ENCODE results near the gene GZMB.

The GZMB gene

DNA sequence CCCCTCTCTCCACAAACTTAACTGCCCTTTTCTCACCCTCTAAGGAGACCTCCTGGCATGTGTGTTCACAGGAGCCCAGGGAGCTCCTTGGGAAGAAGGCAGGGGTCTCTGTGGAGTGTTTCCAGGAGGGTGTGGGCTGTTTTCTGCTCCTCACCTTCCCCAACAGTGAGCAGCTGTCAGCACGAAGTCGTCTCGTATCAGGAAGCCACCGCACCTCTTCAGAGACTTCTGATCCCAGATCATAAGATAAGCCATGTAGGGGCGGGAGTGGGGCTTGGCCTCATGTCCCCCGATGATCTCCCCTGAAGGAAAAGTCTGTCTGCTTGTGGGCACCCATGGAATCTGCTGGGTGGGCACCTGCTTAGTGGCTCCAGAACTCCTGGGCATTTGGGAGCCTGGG, 1.2 kb downstream of the GZMB start:
- TF ChIP-seq CTCF (IDR thresholded peaks at IDR 0.05; ENCODE audit: extremely low read depth, insufficient read depth, missing control alignments), result no peak
- in situ Hi-C loops (cut with MboI; ENCODE audit: low pct_unique_long_range_greater_than_20kb, low sequenced_read_pairs, unreplicated experiment), result no loop called here

GRCh38 chr14:24632336-24632735, 1.7 kb downstream of the GZMB start:
- TF ChIP-seq CTCF (IDR thresholded peaks at IDR 0.05; ENCODE audit: extremely low read depth, insufficient read depth, missing control alignments), result no peak
- DNase-seq (ENCODE audit: low spot score), result no peak
- in situ Hi-C loops (cut with MboI; ENCODE audit: low pct_unique_long_range_greater_than_20kb, low sequenced_read_pairs, unreplicated experiment), result no loop called here

More for the DNA sequence above, 1.2 kb downstream of the GZMB start:
- DNase-seq (ENCODE audit: low spot score), result no peak

GRCh38 chr14:24631749-24632335, 2.1 kb downstream of the GZMB start:
- DNase-seq (ENCODE audit: low spot score), result no peak
- TF ChIP-seq CTCF (IDR thresholded peaks at IDR 0.05; ENCODE audit: extremely low read depth, insufficient read depth, missing control alignments), result no peak
- in situ Hi-C loops (cut with MboI; ENCODE audit: low pct_unique_long_range_greater_than_20kb, low sequenced_read_pairs, unreplicated experiment), result no loop called here

DNA sequence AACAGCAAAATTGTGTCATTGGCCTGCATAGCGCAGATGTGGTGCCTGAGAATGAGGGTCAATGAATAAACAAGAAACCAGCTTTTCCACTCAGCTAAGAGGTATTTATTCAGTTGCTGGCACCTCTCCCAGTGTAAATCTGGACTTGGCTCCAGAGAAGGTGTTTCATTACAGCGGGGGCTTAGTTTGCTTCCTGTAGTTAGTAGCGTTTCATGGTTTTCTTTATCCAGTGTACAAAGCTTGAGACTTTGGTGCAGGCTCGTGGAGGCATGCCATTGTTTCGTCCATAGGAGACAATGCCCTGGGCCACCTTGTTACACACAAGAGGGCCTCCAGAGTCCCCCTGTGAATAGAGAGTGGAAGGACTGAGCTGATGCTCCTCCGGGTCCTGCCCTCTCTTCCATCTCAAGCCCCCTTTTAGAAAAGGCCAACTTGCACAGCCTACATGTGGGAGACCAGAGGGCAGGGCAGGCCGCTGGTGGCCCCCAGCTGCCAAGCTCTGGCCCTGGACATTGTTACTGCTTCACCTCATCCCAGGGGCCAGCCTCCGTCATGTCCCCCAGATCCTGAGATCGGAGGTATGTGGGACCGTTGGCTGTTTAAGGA, 3.0 kb downstream of the GZMB start:
- TF ChIP-seq CTCF (IDR thresholded peaks at IDR 0.05; ENCODE audit: extremely low read depth, insufficient read depth, missing control alignments), result no peak
- in situ Hi-C loops (cut with MboI; ENCODE audit: low pct_unique_long_range_greater_than_20kb, low sequenced_read_pairs, unreplicated experiment), result no loop called here

DNA sequence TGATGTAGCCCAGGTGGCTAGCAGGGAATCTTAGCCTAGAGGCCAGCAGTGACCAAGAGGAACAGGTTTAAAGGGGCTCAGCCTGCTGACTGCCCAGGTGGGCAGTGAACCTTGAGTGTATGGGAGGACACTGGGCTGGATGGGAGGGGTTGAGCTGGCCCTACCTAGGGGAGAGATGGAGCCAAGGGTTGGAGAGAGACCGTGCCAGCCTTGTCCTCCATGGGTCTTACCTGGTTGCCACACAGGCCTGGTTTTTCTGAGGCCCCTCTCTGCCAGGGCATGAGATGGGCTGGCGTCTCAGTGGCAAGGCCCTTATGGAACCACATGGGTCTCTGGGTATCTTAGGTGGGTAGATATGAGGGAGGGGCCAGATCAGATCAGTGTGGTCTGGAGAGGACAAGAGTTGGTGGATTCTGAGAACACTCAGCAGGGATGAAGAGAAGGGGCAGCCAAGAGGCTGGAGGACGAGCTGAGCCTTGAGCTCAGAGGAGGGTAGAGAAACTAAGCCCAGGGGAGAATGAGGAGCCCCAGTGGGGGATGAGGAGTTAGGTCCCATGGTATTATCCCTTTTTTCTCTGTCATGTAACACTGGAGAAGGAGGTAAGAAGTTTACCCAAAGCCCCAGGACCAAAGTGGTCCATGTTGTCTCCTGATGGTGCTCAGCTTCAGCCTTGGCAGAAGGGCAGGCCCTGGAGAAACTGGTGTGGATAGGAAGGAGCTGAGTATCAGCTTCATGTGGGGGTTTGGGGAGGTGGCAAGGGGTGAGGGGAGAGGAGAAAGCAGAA, 3.7 kb downstream of the GZMB start:
- no peak for TF ChIP-seq CTCF (IDR thresholded peaks at IDR 0.05; ENCODE audit: extremely low read depth, insufficient read depth, missing control alignments)
- DNase-seq (ENCODE audit: low spot score), result no peak
- in situ Hi-C loops (cut with MboI; ENCODE audit: low pct_unique_long_range_greater_than_20kb, low sequenced_read_pairs, unreplicated experiment), result no loop called here

More for the DNA sequence above, 3.0 kb downstream of the GZMB start:
- no peak for DNase-seq (ENCODE audit: low spot score)

DNA sequence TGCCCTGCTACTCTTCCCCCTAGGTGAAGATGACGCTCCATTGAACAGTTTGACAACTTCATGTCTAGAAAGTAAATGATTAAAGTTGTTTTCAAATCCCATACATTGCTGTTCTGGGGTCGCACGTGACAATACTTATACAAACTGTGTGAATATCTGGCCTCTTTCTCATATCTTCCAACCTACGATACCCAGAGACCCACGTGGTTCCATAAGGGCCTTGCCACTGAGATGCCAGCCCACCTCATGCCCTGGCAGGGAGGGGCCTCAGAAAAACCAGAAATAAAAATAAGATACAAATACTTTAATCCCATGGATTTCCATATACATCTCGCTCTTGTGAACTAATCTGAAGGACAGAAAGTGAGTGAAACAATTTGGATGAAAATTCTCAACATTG, 4.5 kb downstream of the GZMB start:
- TF ChIP-seq CTCF (IDR thresholded peaks at IDR 0.05; ENCODE audit: extremely low read depth, insufficient read depth, missing control alignments), result no peak
- no peak for DNase-seq (ENCODE audit: low spot score)
- in situ Hi-C loops (cut with MboI; ENCODE audit: low pct_unique_long_range_greater_than_20kb, low sequenced_read_pairs, unreplicated experiment), result no loop called here
